ENCODE data around the gene HIF1A.

HIF1A gene

DNA sequence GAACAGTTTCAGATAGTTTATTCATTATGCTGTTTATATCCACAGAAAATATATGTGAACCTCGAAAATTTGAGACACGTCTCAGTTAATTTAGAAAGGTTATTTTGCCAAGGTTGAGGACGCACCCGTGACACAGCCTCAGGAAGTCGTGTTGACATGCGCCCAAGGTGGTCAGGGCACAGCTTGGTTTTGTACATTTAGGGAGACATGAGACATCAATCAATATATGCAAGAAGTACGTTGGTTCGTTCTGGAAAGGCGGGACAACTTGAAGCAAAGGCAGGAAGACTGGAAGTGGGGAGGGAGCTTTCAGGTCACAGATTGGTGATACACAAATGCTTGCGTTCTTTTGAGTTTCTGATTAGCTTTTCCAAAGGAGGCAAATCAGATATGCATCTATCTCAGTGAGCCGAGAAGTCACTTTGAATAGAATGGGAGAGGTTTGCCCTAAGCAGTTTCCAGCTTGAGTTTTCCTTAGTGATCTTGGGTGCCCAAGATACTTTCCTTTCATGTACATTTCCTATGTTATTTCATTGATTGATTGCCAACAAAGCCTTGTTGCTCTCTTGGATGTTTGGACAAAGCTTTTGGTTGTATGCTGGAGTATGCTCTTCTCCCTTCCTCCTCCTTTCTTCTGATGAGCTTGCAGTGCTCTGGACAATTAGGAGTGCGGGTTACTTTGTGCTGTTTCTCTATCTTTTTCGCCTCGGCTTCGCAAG is 70.1 kb downstream of the HIF1A start:
- peaks cover 2% of the 10 kb centered on the region for H3K36me3 ChIP-seq (ENCODE audit: control insufficient read depth, insufficient read depth, low read length)
- H3K27me3 ChIP-seq (replicated peaks; ENCODE audit: control insufficient read depth, insufficient read depth, low read length, poor library complexity, severe bottlenecking): no peaks in the 10 kb centered on the region
- no peak overlapping the region for H3K4me3 ChIP-seq (ENCODE audit: insufficient read depth, low read depth, low read length, poor library complexity, severe bottlenecking)
- peaks cover 15% of the 10 kb centered on the region for H3K4me1 ChIP-seq (ENCODE audit: control insufficient read depth, insufficient read depth, low read length, poor library complexity, severe bottlenecking)
- no peak for DNase-seq
- H3K27ac ChIP-seq (ENCODE audit: insufficient read depth, low read length, poor library complexity, severe bottlenecking): no peak overlapping the region
- no peaks in the 10 kb centered on the region for H3K9me3 ChIP-seq (ENCODE audit: control insufficient read depth, low read length)

DNA sequence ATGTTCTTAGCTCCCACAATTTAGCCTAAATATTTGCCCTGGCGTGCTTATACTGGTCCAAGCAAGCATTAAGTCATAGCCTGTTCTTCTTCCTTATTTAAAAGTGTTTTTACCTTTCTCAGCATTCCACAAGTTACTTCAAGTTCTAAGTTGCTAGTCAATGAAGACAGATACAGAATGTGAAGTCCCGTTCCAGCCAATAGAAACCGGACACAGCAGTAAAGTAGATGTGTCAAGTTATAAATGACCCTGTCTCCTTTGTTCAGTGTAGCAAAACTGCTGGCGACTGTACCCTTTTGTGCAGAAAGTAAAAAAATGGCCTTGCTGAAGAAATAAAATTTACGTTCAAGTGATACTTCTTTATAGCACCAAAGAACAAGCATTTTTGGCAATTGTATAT is 70.8 kb downstream of the HIF1A start:
- H3K9me3 ChIP-seq (ENCODE audit: control insufficient read depth, low read length): no peaks in the 10 kb centered on the region
- H3K27me3 ChIP-seq (replicated peaks; ENCODE audit: control insufficient read depth, insufficient read depth, low read length, poor library complexity, severe bottlenecking): no peaks in the 10 kb centered on the region
- H3K4me1 ChIP-seq (ENCODE audit: control insufficient read depth, insufficient read depth, low read length, poor library complexity, severe bottlenecking): peaks cover 15% of the 10 kb centered on the region
- DNase-seq: no peak
- no peak overlapping the region for H3K27ac ChIP-seq (ENCODE audit: insufficient read depth, low read length, poor library complexity, severe bottlenecking)
- no peak overlapping the region for H3K4me3 ChIP-seq (ENCODE audit: insufficient read depth, low read depth, low read length, poor library complexity, severe bottlenecking)
- peaks cover 5% of the 10 kb centered on the region for H3K36me3 ChIP-seq (ENCODE audit: control insufficient read depth, insufficient read depth, low read length)

DNA sequence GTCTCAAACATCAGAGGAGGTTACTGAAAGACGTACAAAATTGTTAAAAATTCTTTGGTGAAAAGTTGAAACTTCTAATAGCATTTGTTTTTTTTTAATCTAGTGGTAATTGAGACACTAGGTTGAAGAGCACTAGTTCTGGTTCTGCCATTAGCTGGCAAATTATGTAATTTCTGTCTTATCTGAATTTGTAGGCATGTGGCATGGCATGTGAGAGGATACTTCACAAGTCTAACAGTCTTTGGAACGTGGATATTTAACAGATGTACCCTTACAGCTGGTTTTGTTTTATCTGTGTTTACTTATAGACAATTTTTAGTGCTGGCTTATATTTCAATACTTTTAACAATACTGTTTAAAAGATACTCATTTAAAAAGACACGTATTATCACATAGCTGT is 72.9 kb downstream of the HIF1A start:
- H3K27ac ChIP-seq (ENCODE audit: insufficient read depth, low read length, poor library complexity, severe bottlenecking): no peak overlapping the region
- peaks cover 5% of the 10 kb centered on the region for H3K36me3 ChIP-seq (ENCODE audit: control insufficient read depth, insufficient read depth, low read length)
- H3K9me3 ChIP-seq (ENCODE audit: control insufficient read depth, low read length): no peaks in the 10 kb centered on the region
- H3K4me1 ChIP-seq (ENCODE audit: control insufficient read depth, insufficient read depth, low read length, poor library complexity, severe bottlenecking): peaks cover 3% of the 10 kb centered on the region
- no peak for DNase-seq
- no peak overlapping the region for H3K4me3 ChIP-seq (ENCODE audit: insufficient read depth, low read depth, low read length, poor library complexity, severe bottlenecking)
- H3K27me3 ChIP-seq (replicated peaks; ENCODE audit: control insufficient read depth, insufficient read depth, low read length, poor library complexity, severe bottlenecking): no peaks in the 10 kb centered on the region

DNA sequence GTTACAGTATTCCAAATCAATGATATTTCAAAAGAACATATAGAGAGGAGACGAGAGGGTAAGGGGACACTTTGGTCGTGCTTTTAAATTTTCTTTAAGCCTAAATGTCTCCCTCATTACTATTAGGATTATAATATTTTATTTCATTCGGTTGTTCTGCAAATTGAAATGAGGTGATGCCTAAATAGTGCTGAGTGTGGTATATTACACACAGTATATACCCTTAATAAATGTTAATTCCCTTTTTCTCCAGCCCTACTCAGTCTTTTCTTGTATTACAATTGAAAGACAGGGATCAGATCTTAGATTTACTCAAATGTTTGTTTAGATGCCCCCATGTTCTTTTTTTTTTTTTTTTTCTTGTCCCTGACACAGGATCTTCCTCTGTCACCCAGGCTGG is 74.6 kb downstream of the HIF1A start:
- peaks cover 5% of the 10 kb centered on the region for H3K36me3 ChIP-seq (ENCODE audit: control insufficient read depth, insufficient read depth, low read length)
- no peaks in the 10 kb centered on the region for H3K9me3 ChIP-seq (ENCODE audit: control insufficient read depth, low read length)
- H3K4me3 ChIP-seq (ENCODE audit: insufficient read depth, low read depth, low read length, poor library complexity, severe bottlenecking): no peak overlapping the region
- H3K27ac ChIP-seq (ENCODE audit: insufficient read depth, low read length, poor library complexity, severe bottlenecking): no peak overlapping the region
- H3K27me3 ChIP-seq (replicated peaks; ENCODE audit: control insufficient read depth, insufficient read depth, low read length, poor library complexity, severe bottlenecking): no peaks in the 10 kb centered on the region
- no peaks in the 10 kb centered on the region for H3K4me1 ChIP-seq (ENCODE audit: control insufficient read depth, insufficient read depth, low read length, poor library complexity, severe bottlenecking)
- DNase-seq: no peak

GRCh38 chr14:61774861-61775260 is 79.5 kb downstream of the HIF1A start:
- peaks cover under 1% of the 10 kb centered on the region for H3K4me1 ChIP-seq (ENCODE audit: control insufficient read depth, insufficient read depth, low read length, poor library complexity, severe bottlenecking)
- H3K9me3 ChIP-seq (ENCODE audit: control insufficient read depth, low read length): no peaks in the 10 kb centered on the region
- H3K36me3 ChIP-seq (ENCODE audit: control insufficient read depth, insufficient read depth, low read length): peaks cover 12% of the 10 kb centered on the region
- no peak for DNase-seq
- no peak overlapping the region for H3K4me3 ChIP-seq (ENCODE audit: insufficient read depth, low read depth, low read length, poor library complexity, severe bottlenecking)
- H3K27ac ChIP-seq (ENCODE audit: insufficient read depth, low read length, poor library complexity, severe bottlenecking): no peak overlapping the region
- no peaks in the 10 kb centered on the region for H3K27me3 ChIP-seq (replicated peaks; ENCODE audit: control insufficient read depth, insufficient read depth, low read length, poor library complexity, severe bottlenecking)

DNA sequence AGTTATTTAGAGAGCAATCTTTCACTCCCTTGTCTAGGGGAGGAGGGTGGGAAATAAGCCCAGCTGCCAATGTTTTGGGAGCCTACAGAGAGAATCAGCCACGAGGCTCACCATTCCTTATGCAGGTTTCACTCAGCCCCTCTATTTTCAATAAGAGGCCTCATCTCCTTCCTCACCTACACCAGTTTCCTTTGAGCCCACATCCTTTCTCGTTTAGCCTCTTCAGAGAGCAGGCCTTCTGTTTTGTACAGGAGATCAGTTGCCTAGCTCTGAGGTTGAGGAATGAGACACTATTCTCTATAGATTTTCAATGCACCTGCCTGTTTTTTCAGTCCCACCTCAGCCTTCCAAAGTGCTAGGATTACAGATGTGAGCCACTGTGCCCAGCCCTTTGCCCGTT is 84.8 kb downstream of the HIF1A start:
- no peak for DNase-seq
- H3K27ac ChIP-seq (ENCODE audit: insufficient read depth, low read length, poor library complexity, severe bottlenecking): no peak overlapping the region

GRCh38 chr14:61797309-61797708 is 102.0 kb downstream of the HIF1A start:
- H3K27me3 ChIP-seq (replicated peaks; ENCODE audit: control insufficient read depth, insufficient read depth, low read length, poor library complexity, severe bottlenecking): no peaks in the 10 kb centered on the region

More for the DNA sequence above, 84.8 kb downstream of the HIF1A start:
- H3K27me3 ChIP-seq (replicated peaks; ENCODE audit: control insufficient read depth, insufficient read depth, low read length, poor library complexity, severe bottlenecking): no peaks in the 10 kb centered on the region
- peaks cover 6% of the 10 kb centered on the region for H3K36me3 ChIP-seq (ENCODE audit: control insufficient read depth, insufficient read depth, low read length)
- H3K4me1 ChIP-seq (ENCODE audit: control insufficient read depth, insufficient read depth, low read length, poor library complexity, severe bottlenecking): peaks cover 5% of the 10 kb centered on the region
- no peak overlapping the region for H3K4me3 ChIP-seq (ENCODE audit: insufficient read depth, low read depth, low read length, poor library complexity, severe bottlenecking)
- no peaks in the 10 kb centered on the region for H3K9me3 ChIP-seq (ENCODE audit: control insufficient read depth, low read length)

More at GRCh38 chr14:61797309-61797708, 102.0 kb downstream of the HIF1A start:
- Histone ChIP-seq H3K4me1 (ENCODE audit: control insufficient read depth, insufficient read depth, low read length, poor library complexity, severe bottlenecking) (no peaks in the 10 kb centered on the region), H3K27ac (ENCODE audit: insufficient read depth, low read length, poor library complexity, severe bottlenecking) (no peak overlapping the region), H3K9me3 (ENCODE audit: control insufficient read depth, low read length) (no peaks in the 10 kb centered on the region), H3K4me3 (ENCODE audit: insufficient read depth, low read depth, low read length, poor library complexity, severe bottlenecking) (no peak overlapping the region), H3K36me3 (ENCODE audit: control insufficient read depth, insufficient read depth, low read length) (no peaks in the 10 kb centered on the region)
- no peak for DNase-seq
